Activated CD4-positive, alpha-beta T cell treated with anti-CD3 and anti-CD28 coated beads for 48 hours (primary cell): Measurements from ENCODE around the gene BCAM.

Source experiments
- DNase-seq: peaks from one replicate; pipeline ENCODE4 v3.0.0-alpha.2; 2020

Gene BCAM

DNA sequence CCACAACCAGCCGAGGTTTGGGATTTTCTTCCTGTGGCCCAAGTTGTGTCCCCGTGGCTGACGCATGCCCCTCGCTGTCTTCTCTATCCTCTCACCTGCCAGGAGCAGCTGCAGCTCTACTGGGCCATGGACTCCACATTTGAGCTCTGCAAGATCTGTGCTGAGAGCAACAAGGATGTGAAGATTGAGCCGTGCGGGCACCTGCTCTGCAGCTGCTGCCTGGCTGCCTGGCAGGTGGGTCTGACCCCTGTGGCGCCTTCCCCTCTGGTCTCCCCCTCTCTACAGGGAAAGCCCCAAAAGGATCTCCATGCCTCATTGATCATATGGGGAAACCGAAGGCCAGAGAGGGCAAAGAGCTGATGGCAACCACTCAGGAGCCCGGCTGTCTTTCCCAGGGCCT, 16.6 kb upstream of the BCAM start:
- no peak for DNase-seq

DNA sequence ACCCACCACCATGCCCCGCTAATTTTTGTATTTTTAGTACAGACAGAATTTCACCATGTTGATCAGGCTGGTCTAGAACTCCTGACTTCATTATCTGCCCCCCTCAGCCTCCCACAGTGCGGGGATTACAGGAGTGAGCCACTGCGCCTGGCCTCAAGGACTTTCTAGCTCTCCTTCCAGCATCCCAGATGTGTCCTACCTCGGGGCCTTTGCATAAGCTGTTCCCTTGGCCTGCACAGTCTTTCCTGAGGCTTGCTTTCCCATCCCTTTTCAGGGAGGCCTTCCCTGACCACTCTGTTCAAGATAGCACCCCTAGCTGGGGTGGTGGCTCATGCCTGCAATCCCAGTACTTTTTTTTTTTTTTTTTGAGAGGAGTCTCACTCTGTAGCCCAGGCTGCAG, 14.3 kb upstream of the BCAM start:
- DNase-seq, result no peak

DNA sequence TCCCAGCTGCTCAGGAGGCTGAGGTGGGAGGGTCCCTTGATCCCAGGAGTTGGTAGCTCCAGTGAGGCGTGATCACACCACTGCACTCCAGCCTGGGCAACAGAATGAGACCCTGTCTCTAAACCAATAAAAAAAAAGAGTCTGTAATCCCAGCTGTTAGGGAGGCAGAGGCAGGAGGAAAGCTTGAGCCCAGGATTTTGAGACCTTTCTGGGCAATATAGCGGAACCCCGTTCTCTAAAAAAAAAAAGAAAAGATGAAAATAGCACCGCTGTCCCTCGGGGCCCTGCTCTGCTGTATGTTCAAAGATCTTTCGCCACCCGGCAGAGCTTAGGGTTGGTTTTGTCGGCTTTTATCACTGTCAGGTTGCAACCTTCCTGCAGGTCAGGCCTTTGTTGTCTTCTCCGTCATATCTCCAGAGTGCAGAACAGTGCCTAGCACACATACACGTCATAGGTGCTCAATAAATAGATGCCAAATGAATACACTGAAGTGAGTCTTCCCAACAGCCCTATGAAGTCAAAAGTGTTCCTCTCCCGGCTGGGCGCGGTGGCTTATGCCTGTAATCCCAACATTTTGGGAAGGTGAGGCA, 13.4 kb upstream of the BCAM start:
- DNase-seq, result no peak

DNA sequence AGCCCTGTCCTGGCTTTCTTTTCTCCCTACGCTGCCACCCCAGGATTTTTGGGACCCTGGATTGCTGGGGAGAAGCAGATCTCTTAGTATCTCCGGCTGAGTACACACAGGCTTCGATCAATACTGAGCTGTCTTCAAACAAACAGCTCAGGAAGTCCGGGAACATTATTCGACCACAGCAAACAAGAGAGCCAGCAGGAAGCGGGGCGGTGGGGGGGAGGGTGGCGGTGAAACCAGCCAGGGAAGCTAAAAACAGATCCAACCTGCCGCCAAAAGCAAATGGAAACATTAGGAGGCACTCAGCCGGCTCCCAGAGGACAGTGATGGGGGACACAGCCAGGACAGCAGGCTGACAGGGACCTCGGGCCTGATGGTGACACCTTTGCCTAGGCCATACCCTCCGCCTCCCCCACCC, 12.2 kb upstream of the BCAM start:
- DNase-seq, result no peak

DNA sequence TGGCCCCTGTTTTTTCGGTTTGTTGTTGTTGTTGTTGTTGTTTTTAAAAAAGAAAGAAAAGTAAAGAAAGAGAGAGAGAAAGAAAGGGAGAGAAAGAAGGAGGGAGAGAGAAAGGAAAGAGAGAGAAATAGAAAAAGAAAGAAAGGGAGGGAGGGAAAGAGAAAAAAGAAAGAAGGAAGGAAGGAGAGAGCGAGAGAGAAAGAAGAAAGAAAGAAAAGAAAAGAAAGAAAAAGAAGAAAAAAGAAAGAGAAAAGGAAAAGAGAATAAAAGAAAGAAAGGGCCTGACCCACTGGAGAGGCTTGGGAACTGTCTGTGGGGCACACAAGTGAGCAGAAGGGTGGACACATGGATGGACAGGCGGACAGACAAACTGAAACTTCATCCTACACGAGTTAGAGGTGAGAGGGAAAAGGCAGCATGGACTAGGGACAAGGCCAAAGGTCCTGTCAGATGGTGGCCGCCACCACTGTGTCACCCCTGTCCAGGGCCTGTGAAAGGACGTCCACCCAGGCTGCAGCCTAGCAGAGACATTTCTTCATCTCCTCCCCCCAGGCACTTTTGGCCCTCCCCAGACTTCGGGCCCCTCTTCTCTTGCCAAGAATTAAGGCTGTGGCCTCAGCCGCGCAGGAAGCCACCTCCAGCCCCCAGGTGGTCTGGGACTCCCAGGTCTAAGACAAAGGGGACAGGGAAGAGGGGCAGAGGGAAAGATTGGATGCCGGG, 9.1 kb upstream of the BCAM start:
- DNase-seq, result no peak

DNA sequence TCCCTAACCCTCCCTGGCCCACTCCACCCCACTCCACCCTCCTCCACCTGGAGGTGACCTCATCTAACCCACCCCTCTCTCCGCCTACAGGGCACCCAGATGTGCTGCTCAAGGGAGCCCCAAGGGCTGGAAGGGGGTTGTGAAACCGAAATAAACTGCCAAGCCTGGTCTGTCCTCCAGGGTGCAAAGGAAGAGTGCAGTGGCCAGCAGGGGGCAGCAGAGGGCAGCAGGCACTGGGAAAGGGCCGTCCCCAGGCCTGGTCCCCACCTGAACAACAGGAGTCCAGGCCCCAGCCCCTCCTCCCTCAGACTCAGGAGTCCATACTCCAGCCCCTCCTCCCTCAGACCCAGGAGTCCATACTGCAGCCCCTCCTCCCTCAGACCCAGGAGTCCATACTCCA, 8.4 kb upstream of the BCAM start:
- DNase-seq, result peak; percentile 91

DNA sequence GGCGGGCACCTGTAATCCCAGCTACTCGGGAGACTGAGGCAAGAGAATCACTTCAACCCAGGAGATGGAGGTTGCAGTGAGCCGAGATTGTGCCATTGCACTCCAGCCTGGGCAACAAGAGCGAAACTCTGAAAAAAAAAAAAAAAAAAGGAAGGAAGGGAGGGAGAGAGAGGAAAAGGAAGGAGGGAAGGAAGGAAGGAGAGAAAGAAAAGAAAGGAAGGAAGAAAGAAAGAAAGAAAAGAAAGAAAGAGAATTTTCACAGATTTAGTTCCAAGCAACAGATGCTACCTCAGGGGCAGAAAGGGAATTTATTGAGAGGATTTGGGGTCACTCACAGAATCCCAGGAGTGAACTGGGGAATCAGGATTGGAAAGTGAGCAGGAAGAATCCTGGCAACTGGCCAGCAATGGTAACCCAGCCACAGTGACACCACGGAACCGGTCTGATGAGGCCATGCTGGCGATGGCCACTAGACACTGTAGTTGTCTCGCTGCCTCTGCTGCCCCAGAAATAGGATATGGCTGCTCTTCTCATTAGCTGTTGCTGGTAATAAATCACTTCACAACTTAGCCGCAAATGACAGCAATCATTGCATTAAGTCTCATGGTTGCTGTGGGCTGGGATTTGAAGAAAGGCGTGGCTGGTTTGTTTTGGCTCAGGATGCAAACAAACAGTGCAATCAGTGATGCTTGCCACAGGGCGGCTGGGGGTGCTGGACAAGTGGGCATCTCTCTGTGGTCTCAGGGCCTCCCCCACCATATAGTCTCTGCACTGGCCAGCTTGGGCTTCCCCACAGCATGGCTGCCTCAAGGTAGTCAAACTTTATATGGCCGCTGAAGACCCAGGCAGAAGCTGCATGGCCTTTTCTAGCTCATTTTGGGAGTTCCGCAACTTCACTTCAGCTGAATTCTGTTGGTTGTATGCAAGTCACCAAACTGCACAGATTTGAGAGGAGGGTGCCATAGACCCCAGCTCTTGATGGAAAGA, 5.2 kb upstream of the BCAM start:
- DNase-seq, result no peak

DNA sequence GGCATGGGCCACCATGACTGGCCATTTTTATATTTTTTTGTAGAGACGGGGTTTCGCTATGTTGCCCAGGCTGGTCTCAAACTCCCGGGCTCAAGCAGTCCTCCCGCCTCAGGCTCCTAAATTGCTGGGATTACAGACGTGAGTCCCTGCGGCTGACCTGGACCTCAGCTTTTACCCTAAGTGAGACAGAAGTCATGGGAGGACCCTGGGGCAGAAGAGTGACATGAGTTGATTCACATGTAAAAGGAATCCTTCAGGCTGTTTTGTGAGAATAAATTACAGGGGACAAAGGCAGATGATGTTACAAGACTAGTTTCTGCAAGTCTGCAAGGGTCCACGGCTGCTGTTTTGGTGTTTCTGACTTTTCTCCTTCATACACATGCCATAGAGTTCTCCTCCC, 2.6 kb upstream of the BCAM start:
- DNase-seq, result no peak

DNA sequence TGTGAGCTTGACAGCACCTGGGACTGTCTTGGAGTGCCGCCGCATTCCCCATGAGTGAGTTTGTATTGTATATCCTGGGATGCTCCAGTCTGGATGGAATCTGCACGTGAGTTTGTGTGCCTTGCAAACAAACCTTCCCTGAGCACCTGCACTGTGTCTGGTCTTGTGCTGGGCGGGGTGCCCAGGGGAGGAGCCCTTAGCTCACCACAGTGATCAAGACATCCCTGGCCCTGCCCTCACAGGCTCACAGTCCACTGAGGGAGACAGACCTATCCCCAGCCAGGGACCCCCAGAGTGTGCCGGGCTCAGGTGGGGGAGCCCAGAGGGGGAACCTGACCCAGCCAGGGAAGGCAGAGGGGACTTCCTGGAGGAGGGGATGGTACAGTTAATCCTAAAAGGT, 1.7 kb upstream of the BCAM start:
- DNase-seq, result no peak

DNA sequence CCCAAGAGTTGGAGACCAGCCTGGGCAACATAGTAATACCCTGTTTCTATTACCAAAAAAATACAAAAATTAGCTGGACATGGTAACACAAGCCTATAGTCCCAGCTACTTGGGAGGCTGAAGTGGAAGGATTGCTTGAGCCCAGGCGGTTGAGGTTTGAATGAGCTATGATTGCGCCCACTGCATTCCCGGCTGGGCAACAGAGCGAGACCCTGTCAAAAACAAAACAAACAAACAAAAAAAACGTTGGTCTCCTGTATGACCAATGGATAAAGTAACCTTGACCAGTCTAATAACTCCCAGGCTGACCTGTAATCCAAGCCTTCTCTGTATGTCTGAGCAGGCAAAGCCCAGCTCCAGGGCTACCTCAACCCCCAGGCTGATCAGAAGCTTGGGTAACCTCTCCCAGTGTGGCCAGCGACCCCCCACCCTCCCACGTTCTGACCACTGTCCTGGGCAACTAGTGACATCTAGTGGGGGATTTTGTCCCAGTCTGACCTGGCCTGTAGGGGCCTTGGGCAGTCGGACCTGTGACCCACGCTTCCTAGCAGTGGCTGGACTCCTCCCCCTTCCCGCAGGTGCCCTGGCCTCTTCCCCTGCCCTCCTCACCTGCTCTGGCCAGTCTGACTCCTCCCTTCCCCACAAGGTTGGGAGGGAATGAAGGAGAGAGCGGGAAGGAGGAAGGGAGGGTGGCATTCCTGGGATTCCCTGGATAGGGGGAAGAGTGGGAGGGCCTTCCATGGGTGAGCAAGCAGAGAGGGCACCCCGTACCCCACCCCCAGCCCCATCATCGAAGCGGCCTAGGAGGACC, 1.0 kb upstream of the BCAM start:
- no peak for DNase-seq

DNA sequence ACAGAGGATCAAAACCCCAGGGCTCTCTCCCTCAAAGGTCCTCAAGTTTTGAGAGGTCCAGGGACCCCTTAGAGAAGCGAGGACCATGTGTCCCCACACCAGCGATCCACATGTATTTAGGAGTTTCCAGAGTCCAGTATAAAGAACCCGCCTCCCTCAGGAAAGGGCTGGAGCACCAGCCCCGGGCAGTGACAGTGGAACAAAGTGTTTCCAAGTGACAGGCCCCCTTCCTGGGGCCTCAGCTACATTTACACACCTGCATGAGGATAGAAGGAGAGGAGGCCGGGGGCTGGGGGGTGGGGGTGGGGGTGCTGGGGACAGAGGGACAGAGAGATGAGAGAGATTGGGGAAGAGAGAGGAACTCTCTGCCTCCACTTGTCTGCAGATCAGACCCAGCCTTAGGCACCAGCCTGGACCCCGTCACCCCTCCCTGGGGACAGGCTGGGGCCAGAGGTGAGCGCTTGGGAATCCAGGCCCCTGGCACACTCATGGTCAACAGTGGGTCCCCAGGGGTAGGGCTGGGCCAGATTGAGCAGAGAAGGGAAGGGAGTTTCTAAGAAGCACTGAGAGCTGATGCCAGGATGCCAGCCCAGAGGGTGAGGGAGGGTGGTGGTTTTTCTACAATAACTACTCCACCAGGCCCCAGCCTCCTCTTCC, 802 bp downstream of the BCAM start:
- no peak for DNase-seq

DNA sequence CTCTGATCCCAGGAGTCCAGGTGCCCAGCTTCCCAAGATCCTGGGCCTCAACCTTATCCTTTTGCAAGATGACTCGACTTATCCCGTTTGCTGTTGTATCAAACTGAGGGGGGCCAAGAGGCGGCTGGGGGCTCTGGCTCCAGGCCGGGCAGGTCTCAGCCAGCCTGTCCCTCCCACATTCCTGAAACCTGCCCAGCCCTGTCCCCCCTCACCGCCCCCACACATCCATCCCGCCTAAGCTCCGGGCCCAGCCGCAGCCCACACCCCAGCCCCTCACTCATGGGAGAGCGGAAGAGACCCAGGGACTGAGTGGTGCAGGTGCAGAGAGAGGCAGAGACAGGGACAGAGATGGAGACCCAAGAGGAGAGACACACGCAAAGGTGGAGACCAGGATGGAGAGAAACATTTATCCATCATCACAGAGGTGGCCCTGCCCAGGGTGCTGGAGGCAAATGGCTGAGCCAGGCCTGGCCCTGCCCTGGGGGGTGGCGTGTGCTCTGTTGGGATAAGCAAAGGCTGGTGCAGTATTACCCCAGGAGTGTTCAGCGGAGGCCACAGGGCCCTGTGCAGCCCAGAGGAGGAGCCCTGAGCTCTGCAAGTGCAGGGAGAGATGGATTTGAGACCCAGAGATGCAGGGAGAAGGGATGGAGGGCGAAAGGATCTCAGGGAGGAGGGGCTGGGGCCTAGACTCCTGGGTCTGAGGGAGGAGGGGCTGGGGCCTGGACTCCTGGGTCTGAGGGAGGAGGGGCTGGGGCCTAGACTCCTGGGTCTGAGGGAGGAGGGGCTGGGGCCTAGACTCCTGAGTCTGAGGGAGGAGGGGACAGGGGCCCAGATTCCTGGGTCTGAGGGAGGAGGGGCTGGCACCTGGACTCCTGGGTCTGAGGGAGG, 1.6 kb downstream of the BCAM start:
- no peak for DNase-seq

DNA sequence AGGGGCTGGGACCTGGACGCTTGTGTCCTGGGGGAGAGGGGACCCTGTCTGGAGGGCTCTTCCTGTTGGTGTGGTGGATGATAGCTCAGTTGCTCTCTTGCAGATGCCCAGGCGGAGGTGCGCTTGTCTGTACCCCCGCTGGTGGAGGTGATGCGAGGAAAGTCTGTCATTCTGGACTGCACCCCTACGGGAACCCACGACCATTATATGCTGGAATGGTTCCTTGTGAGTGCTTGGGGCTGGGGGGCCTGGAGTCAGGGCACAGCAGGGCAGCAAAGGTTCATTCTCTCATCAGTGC, 2.2 kb downstream of the BCAM start:
- no peak for DNase-seq

DNA sequence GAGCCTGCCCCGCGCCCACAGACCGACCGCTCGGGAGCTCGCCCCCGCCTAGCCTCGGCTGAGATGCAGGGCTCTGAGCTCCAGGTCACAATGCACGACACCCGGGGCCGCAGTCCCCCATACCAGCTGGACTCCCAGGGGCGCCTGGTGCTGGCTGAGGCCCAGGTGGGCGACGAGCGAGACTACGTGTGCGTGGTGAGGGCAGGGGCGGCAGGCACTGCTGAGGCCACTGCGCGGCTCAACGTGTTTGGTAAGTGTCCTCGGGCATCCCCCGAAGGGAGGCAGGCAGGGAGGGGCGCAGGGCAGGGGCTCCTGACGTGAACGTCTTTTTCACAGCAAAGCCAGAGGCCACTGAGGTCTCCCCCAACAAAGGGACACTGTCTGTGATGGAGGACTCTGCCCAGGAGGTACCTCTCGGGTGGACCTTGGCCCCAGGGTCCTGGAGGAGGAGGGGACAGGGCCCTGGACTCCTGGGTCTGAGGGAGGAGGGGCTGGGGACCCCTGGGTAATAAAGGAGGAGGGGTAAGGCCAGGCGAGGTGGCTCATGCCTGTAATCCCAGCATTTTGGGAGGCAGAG, 3.3 kb downstream of the BCAM start:
- no peak for DNase-seq

DNA sequence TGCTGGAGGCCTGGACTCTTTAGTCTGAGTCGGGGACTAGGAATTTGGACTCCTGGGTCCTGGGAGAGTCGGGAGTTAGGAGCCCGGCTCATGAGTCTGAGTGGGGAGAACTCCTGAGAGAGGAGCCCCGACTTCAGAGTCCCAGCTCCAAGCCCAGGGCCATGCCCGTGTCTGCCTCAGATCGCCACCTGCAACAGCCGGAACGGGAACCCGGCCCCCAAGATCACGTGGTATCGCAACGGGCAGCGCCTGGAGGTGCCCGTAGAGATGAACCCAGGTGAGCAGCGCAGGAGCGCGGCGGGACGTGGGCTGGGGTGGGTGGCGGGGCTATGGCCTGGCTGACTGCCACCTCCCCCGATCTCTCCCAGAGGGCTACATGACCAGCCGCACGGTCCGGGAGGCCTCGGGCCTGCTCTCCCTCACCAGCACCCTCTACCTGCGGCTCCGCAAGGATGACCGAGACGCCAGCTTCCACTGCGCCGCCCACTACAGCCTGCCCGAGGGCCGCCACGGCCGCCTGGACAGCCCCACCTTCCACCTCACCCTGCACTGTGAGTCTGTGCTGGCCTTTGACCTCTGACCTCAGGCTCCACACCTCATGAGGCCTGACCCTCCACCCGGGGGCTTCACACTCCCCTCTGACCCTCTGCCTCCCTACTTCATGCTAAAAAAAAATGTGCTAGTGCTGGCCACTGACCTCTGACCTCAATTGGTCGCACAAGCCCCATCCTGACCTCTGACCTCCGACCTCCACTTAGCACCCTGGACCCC, 4.4 kb downstream of the BCAM start:
- no peak for DNase-seq

DNA sequence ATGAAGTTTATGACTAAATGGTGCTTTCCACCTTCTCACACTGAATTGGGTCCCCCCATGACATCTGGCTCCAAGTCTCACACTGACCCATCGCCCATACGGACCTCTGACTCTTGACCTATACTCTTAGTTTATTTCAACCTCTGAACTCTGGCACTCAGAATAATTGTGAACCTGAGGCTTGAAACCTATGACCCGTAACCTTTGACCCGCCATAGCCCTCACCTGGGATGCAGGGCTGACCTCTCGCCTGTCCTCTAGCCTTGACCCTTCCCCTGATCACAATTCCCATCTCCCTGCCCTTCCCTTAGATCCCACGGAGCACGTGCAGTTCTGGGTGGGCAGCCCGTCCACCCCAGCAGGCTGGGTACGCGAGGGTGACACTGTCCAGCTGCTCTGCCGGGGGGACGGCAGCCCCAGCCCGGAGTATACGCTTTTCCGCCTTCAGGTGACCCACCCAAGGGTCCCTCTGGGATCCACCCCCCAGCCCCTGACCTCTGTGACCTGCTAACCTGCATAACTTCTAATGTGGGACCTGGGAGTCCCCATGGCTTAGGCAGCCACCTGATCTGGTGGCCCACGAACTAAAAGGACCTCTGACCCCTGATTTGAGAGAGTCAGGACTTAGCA, 5.1 kb downstream of the BCAM start:
- no peak for DNase-seq

DNA sequence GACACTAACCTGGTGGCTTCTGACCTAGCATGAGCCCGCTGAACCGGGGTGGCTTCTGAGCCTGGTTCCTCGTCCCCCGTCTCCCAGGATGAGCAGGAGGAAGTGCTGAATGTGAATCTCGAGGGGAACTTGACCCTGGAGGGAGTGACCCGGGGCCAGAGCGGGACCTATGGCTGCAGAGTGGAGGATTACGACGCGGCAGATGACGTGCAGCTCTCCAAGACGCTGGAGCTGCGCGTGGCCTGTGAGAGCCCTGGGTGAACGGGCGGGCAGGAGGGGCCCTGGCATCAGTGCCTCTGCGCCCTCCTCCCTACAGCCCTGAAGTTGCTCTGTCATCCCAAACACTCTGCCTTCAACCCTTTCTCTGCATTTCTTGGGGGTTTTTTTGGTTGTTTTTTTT, 5.6 kb downstream of the BCAM start:
- DNase-seq, result no peak

DNA sequence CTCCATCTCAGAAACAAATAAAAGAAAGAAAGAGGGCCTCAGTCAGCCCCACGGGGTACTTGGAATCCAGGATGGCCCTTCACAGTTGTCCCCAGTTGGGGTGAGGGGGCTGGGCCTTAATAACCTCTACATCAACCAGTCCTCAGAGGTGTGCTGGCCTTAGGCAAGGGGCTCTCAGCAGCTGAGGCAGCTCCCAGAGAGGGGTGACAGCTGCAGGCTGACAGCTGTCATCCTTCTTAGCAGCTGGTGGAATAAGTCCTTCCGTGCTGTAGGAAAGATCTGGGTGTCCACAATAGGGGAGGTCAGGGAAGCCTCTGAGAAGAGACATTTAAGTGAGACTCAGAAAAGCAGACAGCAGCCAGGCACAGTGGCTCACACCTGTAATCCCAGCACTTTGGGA, 7.4 kb downstream of the BCAM start:
- DNase-seq, result no peak

DNA sequence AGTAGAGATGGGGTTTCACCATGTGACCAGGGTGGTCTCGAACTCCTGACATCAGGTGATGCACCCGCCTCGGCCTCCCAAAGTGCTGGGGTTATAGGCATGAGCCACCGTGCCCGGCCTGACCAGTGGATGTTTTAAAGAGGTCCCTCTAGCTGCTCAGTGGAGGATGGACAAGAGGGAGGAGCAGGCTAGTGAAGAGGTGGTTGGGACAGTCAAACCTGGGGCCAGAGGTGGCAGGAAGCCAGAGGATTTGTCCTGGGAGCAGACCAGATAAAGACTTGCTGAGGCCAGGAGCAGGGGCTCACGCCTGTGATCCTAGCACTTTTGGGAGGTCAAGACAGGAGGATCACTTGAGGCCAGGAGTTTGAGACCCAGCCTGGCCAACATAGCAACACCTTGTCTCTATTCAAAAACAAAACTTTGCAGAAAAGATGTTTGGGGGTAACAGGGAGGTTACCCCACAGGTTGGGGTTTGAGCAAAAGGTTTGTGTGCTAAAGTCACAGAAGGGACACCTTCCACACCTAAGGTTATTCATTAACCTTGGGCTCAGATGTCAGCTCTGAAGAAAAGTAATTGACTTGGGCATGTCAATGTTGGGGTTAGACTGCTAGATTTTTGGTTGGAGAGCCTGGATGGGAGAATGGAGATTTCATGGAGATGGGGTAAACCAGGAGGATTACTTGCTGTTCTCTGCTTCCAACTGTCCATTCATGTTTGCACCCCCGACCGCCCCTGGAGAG, 9.0 kb downstream of the BCAM start:
- no peak for DNase-seq
